ENCODE data around the gene CD1D.
"Not testable (repeated sequence)": the region's sequence is repeated elsewhere in the genome, so short reads cannot be mapped to it uniquely, and the experiment has no call there.

CD1D gene

GRCh38 chr1:158176399-158176798 lies 4.3 kb upstream of the CD1D start:
- DNase-seq (ENCODE audit: low read depth): no peak

GRCh38 chr1:158176849-158177699 lies 3.6 kb upstream of the CD1D start:
- not testable (repeated sequence) for DNase-seq (ENCODE audit: low read depth)

GRCh38 chr1:158177700-158178450 lies 2.8 kb upstream of the CD1D start:
- no peak for DNase-seq (ENCODE audit: low read depth)

GRCh38 chr1:158179301-158180041 lies 1.2 kb upstream of the CD1D start:
- DNase-seq (ENCODE audit: low read depth): no peak

- DNase-seq (ENCODE audit: low read depth): no peak
Measured at GRCh38 chr1:158181577-158181922, 855 bp downstream of the CD1D start.

- no peak for DNase-seq (ENCODE audit: low read depth)
Measured at GRCh38 chr1:158185770-158186169, 5.1 kb downstream of the CD1D start.

GRCh38 chr1:158186180-158186579 lies 5.5 kb downstream of the CD1D start:
- no peak for DNase-seq (ENCODE audit: low read depth)

- DNase-seq (ENCODE audit: low read depth): no peak
Measured at GRCh38 chr1:158188611-158189010, 7.9 kb downstream of the CD1D start.

- DNase-seq (ENCODE audit: low read depth): no peak
Measured at GRCh38 chr1:158189624-158190023, 8.9 kb downstream of the CD1D start.

GRCh38 chr1:158191299-158191698 lies 10.6 kb downstream of the CD1D start:
- DNase-seq (ENCODE audit: low read depth): no peak

- no peak for DNase-seq (ENCODE audit: low read depth)
Measured at GRCh38 chr1:158196461-158196860, 15.8 kb downstream of the CD1D start.

- DNase-seq (ENCODE audit: low read depth): no peak
Measured at GRCh38 chr1:158199849-158200248, 19.2 kb downstream of the CD1D start.

- DNase-seq (ENCODE audit: low read depth): no peak
Measured at GRCh38 chr1:158200527-158200926, 19.8 kb downstream of the CD1D start.

GRCh38 chr1:158203693-158204457 lies 23.2 kb downstream of the CD1D start:
- DNase-seq (ENCODE audit: low read depth): no peak

GRCh38 chr1:158204458-158204827 lies 23.7 kb downstream of the CD1D start:
- DNase-seq (ENCODE audit: low read depth): no peak

GRCh38 chr1:158208586-158209116 lies 28.0 kb downstream of the CD1D start:
- no peak for DNase-seq (ENCODE audit: low read depth)

- no peak for DNase-seq (ENCODE audit: low read depth)
Measured at GRCh38 chr1:158212320-158212719, 31.6 kb downstream of the CD1D start.

GRCh38 chr1:158223445-158223844 lies 42.8 kb downstream of the CD1D start:
- DNase-seq (ENCODE audit: low read depth): not testable (repeated sequence)

- no peak for DNase-seq (ENCODE audit: low read depth)
Measured at GRCh38 chr1:158227904-158228623, 47.4 kb downstream of the CD1D start.
